Fibroblast of the conjunctiva (primary cell): ENCODE data around the gene SELENBP1.

Source experiments
- DNase-seq: peaks from one replicate; pipeline ENCODE4 v3.0.0-alpha.2; 2010; ENCODE audit warnings: low read depth

Gene SELENBP1

DNA sequence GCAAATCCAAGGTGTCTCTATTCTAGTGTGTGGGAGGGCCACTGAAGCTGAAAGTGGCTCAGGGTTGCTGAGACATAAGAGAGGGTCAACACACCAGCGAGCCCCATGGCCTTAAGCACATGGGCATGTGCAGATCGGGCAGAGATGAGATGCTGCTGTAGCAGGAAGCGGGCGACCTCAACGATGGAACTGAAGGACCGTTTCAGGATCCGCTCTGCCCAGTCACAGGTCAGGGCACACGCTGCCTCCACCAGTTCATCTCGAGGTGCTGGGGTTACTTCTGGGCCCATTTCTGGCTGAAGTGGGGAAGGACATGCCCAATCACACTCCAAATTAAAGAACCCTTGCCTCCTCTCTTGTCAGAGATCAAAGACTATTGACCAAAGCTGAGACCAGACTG, 28.9 kb downstream of the SELENBP1 start:
- DNase-seq: no peak

DNA sequence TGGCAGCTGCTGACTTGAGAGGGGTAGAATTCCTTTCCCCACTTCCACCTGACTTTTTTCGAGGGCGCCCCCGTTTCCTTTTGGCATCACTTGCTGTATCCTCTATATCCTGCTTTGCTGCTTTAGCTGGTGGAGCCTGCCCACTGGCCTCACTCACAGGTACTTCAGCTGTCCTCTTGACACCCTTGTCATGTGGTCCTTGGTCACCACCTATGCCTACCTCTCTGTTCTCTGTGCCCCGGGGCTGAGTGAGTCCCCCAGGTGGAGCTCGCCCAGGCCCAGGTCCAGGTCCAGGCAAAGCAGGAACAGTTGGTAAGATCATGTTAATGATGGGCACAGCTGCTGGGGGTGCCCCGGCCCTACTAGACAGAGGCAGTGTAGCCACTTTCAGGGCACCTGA, 29.9 kb downstream of the SELENBP1 start:
- no peak for DNase-seq

- no peak for DNase-seq
Observed at GRCh38 chr1:151342021-151342420, 30.5 kb downstream of the SELENBP1 start.

DNA sequence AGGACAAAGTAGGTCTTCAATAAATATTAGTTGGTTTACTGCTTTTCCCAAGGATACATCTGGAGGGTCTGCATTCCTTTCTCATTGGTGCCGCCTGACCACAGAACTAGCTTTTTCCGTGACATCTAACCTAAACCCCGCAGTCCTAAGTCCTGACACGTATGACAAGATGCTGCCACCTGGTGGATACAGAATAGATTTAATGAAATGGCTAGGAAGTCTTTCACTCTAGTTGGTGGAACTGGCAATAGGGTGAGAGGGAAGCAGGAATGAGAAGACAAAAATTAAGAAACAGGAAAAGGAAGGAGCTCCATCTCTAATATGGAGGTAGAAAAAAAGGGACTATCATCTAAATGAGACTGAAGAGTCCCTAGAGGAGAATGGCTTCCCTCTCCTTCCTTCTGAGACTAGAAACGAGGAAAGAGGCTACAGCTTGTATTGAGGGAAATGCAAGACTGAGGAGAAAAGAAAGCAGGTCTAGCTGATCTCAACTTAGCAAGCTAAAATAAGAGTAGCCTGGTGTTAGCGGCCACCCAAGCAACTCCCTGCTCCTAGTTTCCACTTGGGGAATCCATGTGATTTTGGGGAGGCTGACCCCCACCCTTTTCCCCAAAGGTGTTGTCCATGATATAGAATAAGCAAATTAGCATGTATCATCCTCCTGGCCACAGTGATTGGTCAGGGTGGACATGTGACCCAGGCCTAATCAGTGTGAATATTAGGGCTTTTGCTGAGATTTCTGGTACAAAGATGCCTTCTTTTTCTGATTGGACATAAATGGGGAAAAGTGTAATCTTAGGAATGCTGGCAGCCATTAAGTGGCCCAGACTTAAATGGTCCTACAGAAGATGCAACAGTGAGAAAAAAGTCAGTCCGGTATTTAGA, 31.4 kb downstream of the SELENBP1 start:
- peak; percentile 80 for DNase-seq

DNA sequence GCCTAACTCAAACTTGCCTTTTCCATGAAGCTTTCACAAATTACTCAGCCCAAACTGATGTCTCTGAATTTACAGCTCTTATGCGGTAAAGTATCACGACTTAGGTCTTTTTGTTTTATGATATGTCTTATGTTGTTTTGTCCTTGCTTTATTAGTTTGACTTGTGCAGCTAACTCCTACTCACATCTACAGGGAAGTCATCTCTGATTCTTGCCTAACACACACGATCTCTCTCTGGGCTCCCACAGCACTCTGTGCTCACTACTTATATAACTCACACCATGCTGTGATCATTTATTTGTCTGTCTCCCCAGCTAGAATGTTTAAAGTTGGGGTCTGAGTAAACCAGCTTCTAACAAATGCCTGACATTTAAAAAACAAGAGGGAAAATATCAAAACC, 35.9 kb downstream of the SELENBP1 start:
- no peak for DNase-seq

DNA sequence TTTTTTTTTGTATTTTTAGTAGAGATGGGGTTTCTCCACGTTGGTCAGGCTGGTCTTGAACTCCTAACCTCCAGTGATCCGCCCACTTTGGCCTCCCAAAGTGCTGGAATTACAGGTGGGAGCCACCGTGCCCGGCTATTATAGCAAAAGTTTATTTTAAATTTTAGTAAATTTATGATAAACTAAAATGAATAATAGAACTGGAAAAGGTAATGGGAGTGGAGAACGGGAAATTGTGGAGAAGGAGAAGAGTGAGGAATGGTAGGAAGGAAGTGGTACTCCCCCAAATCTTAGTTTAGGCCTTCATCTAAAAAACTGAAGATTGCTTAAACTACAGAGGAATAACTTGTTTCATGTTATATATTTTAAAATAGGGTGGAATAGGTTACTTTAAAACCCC, 37.7 kb downstream of the SELENBP1 start:
- no peak for DNase-seq

DNA sequence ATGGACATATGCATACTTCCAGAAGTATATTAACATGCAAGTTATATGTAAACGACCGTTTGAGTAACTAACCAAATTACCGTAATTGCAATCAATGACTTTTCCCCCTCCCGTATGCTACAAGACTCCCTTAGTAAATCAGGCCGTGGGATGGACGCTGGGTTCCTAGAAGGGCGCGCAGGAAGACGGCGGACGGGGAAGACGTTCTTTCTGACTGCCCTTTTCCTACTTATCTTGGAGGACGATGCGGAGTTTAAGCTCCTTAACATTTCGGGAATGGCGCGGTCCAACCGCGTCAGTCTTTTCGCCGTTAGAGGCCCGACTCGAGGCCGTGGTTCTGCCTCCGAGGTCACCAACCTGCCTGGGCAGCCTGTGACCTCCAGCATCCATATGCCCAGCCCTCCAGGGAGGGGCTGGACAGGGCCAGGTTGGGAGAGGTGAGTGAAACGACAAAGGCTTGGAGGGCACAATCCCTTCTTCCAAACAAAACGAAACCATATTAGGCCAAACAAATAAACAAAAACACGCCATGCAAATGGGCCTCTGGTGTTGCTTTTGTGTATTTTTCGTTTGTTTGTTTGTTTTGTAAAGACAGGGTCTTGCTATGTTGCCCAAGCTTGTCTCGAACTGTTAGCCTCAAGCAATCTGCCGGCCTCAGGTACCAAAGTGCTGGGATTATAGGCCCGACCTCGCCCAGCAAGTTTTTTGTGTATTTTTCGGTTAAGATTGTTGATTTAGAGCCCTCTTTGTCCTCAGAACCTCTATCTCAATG, 44.4 kb downstream of the SELENBP1 start:
- DNase-seq: no peak

DNA sequence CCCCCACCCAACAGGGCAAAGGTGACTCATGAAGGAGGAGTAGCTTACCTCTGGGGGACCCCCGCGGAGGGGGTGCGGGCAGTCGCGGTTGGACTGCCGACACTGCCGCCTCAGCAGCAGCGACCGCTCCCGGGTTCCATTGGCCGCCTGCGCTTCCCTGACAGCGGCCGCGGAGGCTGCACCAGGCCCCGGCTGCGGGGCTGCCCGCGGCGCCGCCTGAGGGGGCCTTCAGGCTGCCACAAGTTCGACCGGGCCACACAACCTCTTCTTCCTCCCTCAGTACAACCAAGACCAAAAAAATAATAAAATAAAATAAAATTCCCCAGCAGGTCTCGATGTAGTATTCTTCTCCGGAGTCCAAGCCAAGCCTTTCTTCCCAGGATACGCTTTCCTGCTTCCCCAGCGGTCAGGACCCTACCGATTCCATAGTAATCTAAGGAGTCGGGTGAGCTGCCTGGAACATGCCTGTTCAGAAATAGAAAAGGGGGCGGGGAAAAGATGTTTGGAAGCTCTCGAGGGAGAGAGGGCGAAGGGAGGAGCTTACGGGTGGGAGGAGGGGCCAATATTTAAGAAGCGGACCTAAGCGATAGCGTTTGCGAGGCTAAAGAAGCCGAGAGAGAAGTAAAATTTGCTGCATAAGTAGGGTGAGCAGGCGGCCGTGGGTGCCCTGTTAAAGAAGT, 45.1 kb downstream of the SELENBP1 start, which contains the start of gene PI4KB:
Gene PI4KB, minus strand, starts transcription at position 194 of the 680 bp plus-strand sequence. CDS start 10,935 bp downstream, outside the sequence.
- peak; percentile 96 for DNase-seq

- DNase-seq: no peak
Observed at GRCh38 chr1:151326619-151327222, 45.8 kb downstream of the SELENBP1 start.

- DNase-seq: no peak
Observed at GRCh38 chr1:151325646-151326429, 46.7 kb downstream of the SELENBP1 start.

GRCh38 chr1:151325231-151325630, 47.3 kb downstream of the SELENBP1 start:
- DNase-seq: no peak

- DNase-seq: no peak
Observed at GRCh38 chr1:151324390-151324930, 48.0 kb downstream of the SELENBP1 start.

- no peak for DNase-seq
Observed at GRCh38 chr1:151318975-151319374, 53.5 kb downstream of the SELENBP1 start.

- no peak for DNase-seq
Observed at GRCh38 chr1:151315565-151316235, 56.8 kb downstream of the SELENBP1 start.
